ENCODE measurements around the gene LRBA.

Gene LRBA

DNA sequence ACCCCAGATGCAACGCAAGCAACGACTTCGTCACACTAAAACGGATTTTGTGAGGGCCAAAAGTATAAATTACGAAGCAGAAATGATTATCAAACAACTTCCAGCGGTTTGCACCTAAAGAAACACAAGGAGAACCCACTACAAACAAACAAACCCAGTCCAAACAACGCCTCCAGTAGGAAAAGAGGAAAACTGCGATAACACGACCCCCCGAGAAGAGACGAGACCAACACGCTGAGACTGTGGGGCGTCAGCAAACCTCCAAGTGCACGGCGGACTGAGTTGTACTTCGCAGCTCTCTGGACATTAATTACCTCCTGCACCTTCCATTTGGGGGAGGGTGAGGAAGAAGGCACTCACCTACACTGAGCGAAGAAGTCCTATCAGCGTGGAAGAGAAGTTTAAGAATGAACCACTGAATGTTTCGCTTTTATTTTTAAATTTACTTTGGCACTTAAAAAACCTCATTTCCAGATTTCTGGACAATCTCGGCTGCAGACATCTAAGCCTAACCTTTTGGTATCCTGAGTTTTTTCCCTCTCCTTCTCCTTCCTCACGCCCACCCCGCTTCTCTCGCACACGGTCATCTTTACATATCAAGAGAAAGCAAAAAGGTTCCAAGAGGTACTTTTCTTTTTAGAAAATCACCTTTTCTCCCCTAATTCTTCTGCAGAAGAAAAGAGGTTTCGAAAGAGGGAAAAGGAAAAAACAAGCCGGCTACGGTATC is 432.8 kb downstream of the LRBA start, which contains the start of gene MAB21L2:
MAB21L2 (plus strand) TSS at position 6 of the 727 bp plus-strand sequence. CDS start 879 bp downstream, outside the sequence.
- Histone ChIP-seq H4K8ac (ENCODE audit: low read depth, low read length) (no peak within 1 kb of the TSS), H3K27me3 (ENCODE audit: control insufficient read depth in 3 of 3, insufficient read depth in 3 of 3, low read depth in 1 of 3, low read length in 3 of 3) (peaks cover 0 to 33% (median 18%) of the 10 kb centered on the region in 3 experiments), H3K4me2 (ENCODE audit: insufficient read depth, low read length, poor library complexity, severe bottlenecking) (peak within 1 kb of the TSS; percentile 87), H3K23ac (ENCODE audit: low read depth, low read length, poor library complexity) (peak within 1 kb of the TSS; percentile 61), H3K4me1 (ENCODE audit: control insufficient read depth in 2 of 2, insufficient read depth in 1 of 2, low read depth in 1 of 2, low read length in 2 of 2) (peaks cover 6 to 22% of the 10 kb centered on the region in 2 donors), H2AK5ac (ENCODE audit: low read depth, low read length) (peak within 1 kb of the TSS; percentile 65), H3K14ac (ENCODE audit: low read length) (no peak within 1 kb of the TSS), H2BK15ac (ENCODE audit: low read length) (no peak within 1 kb of the TSS), H3K36me3 (replicated peaks in 1 of 2; ENCODE audit: control insufficient read depth in 2 of 2, insufficient read depth in 2 of 2, low read length in 2 of 2) (no peaks in the 10 kb centered on the region), H3K27ac (replicated peaks; ENCODE audit: low read length) (no peak within 1 kb of the TSS), H3K9ac (ENCODE audit: low read depth, low read length, poor library complexity) (peak within 1 kb of the TSS; percentile 92), H3K18ac (ENCODE audit: low read length) (peak within 1 kb of the TSS; percentile 88), H2BK120ac (ENCODE audit: low read depth, low read length) (no peak within 1 kb of the TSS), H2BK5ac (ENCODE audit: low read length) (peak within 1 kb of the TSS; percentile 55), H3K4ac (ENCODE audit: low read length) (no peak within 1 kb of the TSS), H3K4me3 (ENCODE audit: low read length in 2 of 2) (peak within 1 kb of the TSS; percentile 37 to 81), H3K79me1 (ENCODE audit: low read depth, low read length) (peaks cover 2% of the 10 kb centered on the region), H3K9me3 (replicated peaks in 1 of 2; ENCODE audit: control insufficient read depth in 2 of 2, insufficient read depth in 1 of 2, low read depth in 1 of 2, low read length in 2 of 2) (no peaks in the 10 kb centered on the region), H4K91ac (ENCODE audit: low read depth, low read length, poor library complexity) (no peak within 1 kb of the TSS), H2BK12ac (ENCODE audit: low read length) (no peak within 1 kb of the TSS), H2AFZ (ENCODE audit: low read length) (peak within 1 kb of the TSS; percentile 85)
- peak; percentile 27 for DNase-seq (ENCODE audit: low spot score)
- no CpG with 5 or more reads among the region's 27 CpGs for WGBS, 2 donors (ENCODE audit: extremely low coverage in 2 of 2, insufficient read length in 2 of 2, insufficient replicate concordance in 1 of 2)

DNA sequence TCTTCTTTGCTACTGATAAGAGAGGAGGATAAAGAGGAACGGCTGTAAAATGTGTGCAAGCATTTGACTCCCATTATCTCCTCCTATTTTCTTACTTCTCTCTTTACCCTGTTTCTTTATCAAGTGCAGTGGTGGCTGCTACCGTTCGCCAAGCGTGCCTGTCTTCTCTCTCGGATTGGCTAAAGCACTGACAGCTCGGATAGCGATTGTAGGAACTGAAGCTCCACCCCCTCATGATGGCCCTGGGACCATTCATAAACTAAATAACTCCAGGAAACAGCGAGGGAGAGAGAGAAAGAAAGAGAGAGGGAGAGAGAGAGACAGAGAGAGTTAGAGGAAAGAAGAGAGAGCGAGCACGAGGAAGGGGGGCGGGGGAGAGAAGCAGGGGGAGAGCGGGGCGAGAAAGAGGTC is 433.4 kb downstream of the LRBA start:
- Histone ChIP-seq H2BK12ac (ENCODE audit: low read length) (no peak overlapping the region), H3K4me1 (ENCODE audit: control insufficient read depth in 2 of 2, insufficient read depth in 1 of 2, low read depth in 1 of 2, low read length in 2 of 2) (peaks cover 6 to 22% of the 10 kb centered on the region in 2 donors), H3K27me3 (ENCODE audit: control insufficient read depth in 3 of 3, insufficient read depth in 3 of 3, low read depth in 1 of 3, low read length in 3 of 3) (peaks cover 0 to 33% (median 18%) of the 10 kb centered on the region in 3 experiments), H3K4me2 (ENCODE audit: insufficient read depth, low read length, poor library complexity, severe bottlenecking) (peak overlapping the region; percentile 87), H3K4ac (ENCODE audit: low read length) (no peak overlapping the region), H4K8ac (ENCODE audit: low read depth, low read length) (no peak overlapping the region), H2BK120ac (ENCODE audit: low read depth, low read length) (no peak overlapping the region), H2BK15ac (ENCODE audit: low read length) (no peak overlapping the region), H3K18ac (ENCODE audit: low read length) (no peak overlapping the region), H3K79me1 (ENCODE audit: low read depth, low read length) (peaks cover 2% of the 10 kb centered on the region), H2AFZ (ENCODE audit: low read length) (peak overlapping the region; percentile 76), H3K23ac (ENCODE audit: low read depth, low read length, poor library complexity) (no peak overlapping the region), H3K27ac (replicated peaks; ENCODE audit: low read length) (no peak overlapping the region), H2AK5ac (ENCODE audit: low read depth, low read length) (no peak overlapping the region), H3K36me3 (replicated peaks in 1 of 2; ENCODE audit: control insufficient read depth in 2 of 2, insufficient read depth in 2 of 2, low read length in 2 of 2) (no peaks in the 10 kb centered on the region), H3K4me3 (ENCODE audit: low read length in 2 of 2) (peak overlapping the region in 1 of 2 donors; percentile 37), H4K91ac (ENCODE audit: low read depth, low read length, poor library complexity) (no peak overlapping the region), H3K9me3 (replicated peaks in 1 of 2; ENCODE audit: control insufficient read depth in 2 of 2, insufficient read depth in 1 of 2, low read depth in 1 of 2, low read length in 2 of 2) (no peaks in the 10 kb centered on the region), H3K9ac (ENCODE audit: low read depth, low read length, poor library complexity) (no peak overlapping the region), H2BK5ac (ENCODE audit: low read length) (no peak overlapping the region), H3K14ac (ENCODE audit: low read length) (no peak overlapping the region)
- peak; percentile 65 for DNase-seq (ENCODE audit: low spot score)
- no CpG with 5 or more reads among the region's 13 CpGs for WGBS, 2 donors (ENCODE audit: extremely low coverage in 2 of 2, insufficient read length in 2 of 2, insufficient replicate concordance in 1 of 2)

DNA sequence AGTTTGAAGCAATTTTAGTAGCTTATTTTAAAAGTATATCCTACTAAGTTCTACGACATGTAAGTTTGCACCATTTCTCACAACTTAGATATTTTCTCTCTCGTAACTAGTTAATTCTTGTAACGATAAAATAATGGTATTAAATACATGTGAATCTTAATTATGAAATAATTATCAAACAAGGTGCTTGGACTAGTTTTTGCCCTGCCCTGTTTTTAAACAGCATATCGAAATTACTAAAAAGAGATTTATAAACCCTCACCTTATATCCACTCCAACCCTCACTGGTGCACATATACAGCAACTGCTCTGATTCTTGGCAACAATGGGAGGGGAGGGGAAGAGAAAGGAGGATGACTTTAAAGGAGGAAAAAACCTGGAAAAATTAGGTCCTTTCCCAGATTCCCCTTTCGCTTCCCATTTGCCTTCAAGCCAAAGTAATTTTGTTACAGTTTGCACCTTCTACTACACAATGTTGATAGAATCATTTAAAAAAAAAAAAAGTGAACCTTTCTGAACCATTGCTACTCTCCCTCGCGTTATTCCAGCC is 434.0 kb downstream of the LRBA start:
- DNase-seq (ENCODE audit: low spot score) = no peak
- no peak overlapping the region for H2BK5ac ChIP-seq (ENCODE audit: low read length)
- no peak overlapping the region for H4K91ac ChIP-seq (ENCODE audit: low read depth, low read length, poor library complexity)
- no peak overlapping the region for H2BK15ac ChIP-seq (ENCODE audit: low read length)
- H3K36me3 ChIP-seq (replicated peaks in 1 of 2; ENCODE audit: control insufficient read depth in 2 of 2, insufficient read depth in 2 of 2, low read length in 2 of 2) = no peaks in the 10 kb centered on the region
- peak overlapping the region in 1 of 2 donors; percentile 37 for H3K4me3 ChIP-seq (ENCODE audit: low read length in 2 of 2)
- H2BK120ac ChIP-seq (ENCODE audit: low read depth, low read length) = no peak overlapping the region
- peak overlapping the region; percentile 76 for H2AFZ ChIP-seq (ENCODE audit: low read length)
- H3K14ac ChIP-seq (ENCODE audit: low read length) = no peak overlapping the region
- no peak overlapping the region for H3K4ac ChIP-seq (ENCODE audit: low read length)
- H3K4me1 ChIP-seq (ENCODE audit: control insufficient read depth in 2 of 2, insufficient read depth in 1 of 2, low read depth in 1 of 2, low read length in 2 of 2) = peaks cover 6 to 22% of the 10 kb centered on the region in 2 donors
- H3K79me1 ChIP-seq (ENCODE audit: low read depth, low read length) = peaks cover 2% of the 10 kb centered on the region
- H3K27me3 ChIP-seq (ENCODE audit: control insufficient read depth in 3 of 3, insufficient read depth in 3 of 3, low read depth in 1 of 3, low read length in 3 of 3) = peaks cover 0 to 33% (median 18%) of the 10 kb centered on the region in 3 experiments
- H3K23ac ChIP-seq (ENCODE audit: low read depth, low read length, poor library complexity) = no peak overlapping the region
- no peaks in the 10 kb centered on the region for H3K9me3 ChIP-seq (replicated peaks in 1 of 2; ENCODE audit: control insufficient read depth in 2 of 2, insufficient read depth in 1 of 2, low read depth in 1 of 2, low read length in 2 of 2)
- no peak overlapping the region for H3K27ac ChIP-seq (replicated peaks; ENCODE audit: low read length)
- H2AK5ac ChIP-seq (ENCODE audit: low read depth, low read length) = no peak overlapping the region
- no CpG with 5 or more reads among the region's 7 CpGs for WGBS, 2 donors (ENCODE audit: extremely low coverage in 2 of 2, insufficient read length in 2 of 2, insufficient replicate concordance in 1 of 2)
- no peak overlapping the region for H3K9ac ChIP-seq (ENCODE audit: low read depth, low read length, poor library complexity)
- no peak overlapping the region for H2BK12ac ChIP-seq (ENCODE audit: low read length)
- no peak overlapping the region for H3K18ac ChIP-seq (ENCODE audit: low read length)
- peak overlapping the region; percentile 87 for H3K4me2 ChIP-seq (ENCODE audit: insufficient read depth, low read length, poor library complexity, severe bottlenecking)
- no peak overlapping the region for H4K8ac ChIP-seq (ENCODE audit: low read depth, low read length)

DNA sequence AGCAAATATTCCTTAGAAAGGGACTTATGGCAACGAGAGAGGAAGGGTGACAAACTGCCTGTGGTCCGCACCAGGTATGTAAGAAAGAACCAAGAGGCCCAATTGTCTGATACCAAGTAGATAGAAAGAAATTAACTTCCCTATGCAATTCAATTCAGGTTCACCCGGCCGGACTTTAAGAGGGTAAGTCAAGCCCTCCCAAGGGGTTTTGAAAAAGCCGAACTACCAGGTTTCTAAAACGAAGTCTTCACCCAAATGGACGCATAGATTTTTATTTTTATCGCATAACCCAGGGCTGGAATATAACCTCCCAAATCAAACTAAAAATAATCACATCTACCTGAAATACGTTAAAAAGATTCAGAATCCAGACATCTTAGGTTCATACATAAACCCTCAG is 434.8 kb downstream of the LRBA start:
- Histone ChIP-seq H3K14ac (ENCODE audit: low read length) (no peak overlapping the region), H2AFZ (ENCODE audit: low read length) (peak overlapping the region; percentile 93), H4K91ac (ENCODE audit: low read depth, low read length, poor library complexity) (no peak overlapping the region), H3K18ac (ENCODE audit: low read length) (no peak overlapping the region), H3K27me3 (ENCODE audit: control insufficient read depth in 3 of 3, insufficient read depth in 3 of 3, low read depth in 1 of 3, low read length in 3 of 3) (peaks cover 0 to 33% (median 18%) of the 10 kb centered on the region in 3 experiments), H2BK120ac (ENCODE audit: low read depth, low read length) (no peak overlapping the region), H3K79me1 (ENCODE audit: low read depth, low read length) (peaks cover 2% of the 10 kb centered on the region), H3K9ac (ENCODE audit: low read depth, low read length, poor library complexity) (no peak overlapping the region), H4K8ac (ENCODE audit: low read depth, low read length) (no peak overlapping the region), H2BK12ac (ENCODE audit: low read length) (no peak overlapping the region), H3K4me2 (ENCODE audit: insufficient read depth, low read length, poor library complexity, severe bottlenecking) (peak overlapping the region; percentile 69), H3K4me3 (ENCODE audit: low read length in 2 of 2) (peak overlapping the region; percentile 25 to 56), H3K9me3 (replicated peaks in 1 of 2; ENCODE audit: control insufficient read depth in 2 of 2, insufficient read depth in 1 of 2, low read depth in 1 of 2, low read length in 2 of 2) (no peaks in the 10 kb centered on the region), H3K4me1 (ENCODE audit: control insufficient read depth in 2 of 2, insufficient read depth in 1 of 2, low read depth in 1 of 2, low read length in 2 of 2) (peaks cover 6 to 22% of the 10 kb centered on the region in 2 donors), H3K4ac (ENCODE audit: low read length) (no peak overlapping the region), H2BK5ac (ENCODE audit: low read length) (no peak overlapping the region), H3K27ac (replicated peaks; ENCODE audit: low read length) (no peak overlapping the region), H2AK5ac (ENCODE audit: low read depth, low read length) (no peak overlapping the region), H3K23ac (ENCODE audit: low read depth, low read length, poor library complexity) (no peak overlapping the region), H2BK15ac (ENCODE audit: low read length) (no peak overlapping the region), H3K36me3 (replicated peaks in 1 of 2; ENCODE audit: control insufficient read depth in 2 of 2, insufficient read depth in 2 of 2, low read length in 2 of 2) (no peaks in the 10 kb centered on the region)
- no CpG with 5 or more reads among the region's 9 CpGs for WGBS, 2 donors (ENCODE audit: extremely low coverage in 2 of 2, insufficient read length in 2 of 2, insufficient replicate concordance in 1 of 2)
- DNase-seq (ENCODE audit: low spot score) = no peak
